Measurements from ENCODE around the gene ELF3. TPM values are rescaled to one million over a fixed set of nuclear protein-coding genes. Genes with fewer than 3 reads are reported as not detected.

ELF3 gene
- total and polyA plus RNA-seq, 2 of the 13 experiments (the other 11 are each of a cell fraction or from before 2014, with no cell fraction given) = 11.5 to 55.1 TPM

DNA sequence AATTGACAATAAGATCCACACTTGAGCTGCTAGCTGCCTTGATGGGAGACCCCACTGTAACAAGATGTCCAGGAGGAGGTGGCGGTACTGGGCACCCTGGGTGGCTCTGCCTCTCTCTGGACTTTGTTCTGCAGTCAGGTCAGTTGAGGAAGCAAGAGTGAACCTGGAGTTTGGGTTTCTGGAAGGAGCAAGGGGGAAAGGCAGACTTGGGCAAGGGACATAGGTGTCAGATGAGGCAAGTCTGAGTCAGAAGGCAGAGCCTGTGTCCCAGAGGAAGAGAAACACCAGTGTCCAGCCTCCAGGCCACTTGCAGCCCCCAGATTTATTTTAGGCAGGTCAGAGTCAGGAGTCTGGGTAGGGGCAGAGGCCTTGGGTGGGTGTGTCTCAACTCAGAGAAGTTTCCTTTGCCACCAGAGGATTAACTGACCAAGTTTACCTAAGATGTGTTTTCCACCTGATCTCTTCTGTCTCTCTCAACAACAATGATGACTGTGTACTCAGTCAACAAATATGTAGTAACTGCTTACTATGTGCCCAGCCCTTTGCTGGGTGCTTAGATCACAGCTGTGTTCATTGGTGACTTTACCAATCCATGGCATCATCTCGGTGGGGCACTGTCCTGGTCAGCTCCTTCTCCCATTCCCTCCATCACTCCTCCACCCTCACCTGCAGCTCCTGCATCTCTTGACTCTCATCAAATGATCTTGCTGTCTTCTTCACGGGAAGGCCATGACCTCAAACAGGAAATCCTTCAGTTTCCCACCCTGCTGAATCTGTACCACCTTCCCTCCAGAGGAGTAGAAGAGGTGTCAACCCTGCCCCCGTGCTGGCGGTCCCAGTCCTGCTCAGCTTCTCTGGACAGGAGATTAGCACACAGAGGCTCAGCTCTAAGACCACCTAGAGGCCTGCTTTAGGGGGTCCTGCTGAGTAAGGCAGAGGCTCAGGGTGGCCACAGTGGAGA lies 36.6 kb downstream of the ELF3 start (continued):
- TF ChIP-seq ZBTB8A (CRISPR knock-in tag; IDR thresholded peaks at IDR 0.05; ENCODE audit: borderline replicate concordance, low read depth) (no peak), NFE2L1 (CRISPR knock-in tag; IDR thresholded peaks at IDR 0.05; ENCODE audit: borderline replicate concordance) (no peak), CREB1 (IDR thresholded peaks at IDR 0.05) (0 out of 2 replicates have a peak, but pooled peaks have one; percentile 5), CREB1 (CRISPR knock-in tag; IDR thresholded peaks at IDR 0.05) (no peak), CBFB (CRISPR knock-in tag; IDR thresholded peaks at IDR 0.05) (no peak), ZNF530 (CRISPR knock-in tag; IDR thresholded peaks at IDR 0.05; ENCODE audit: low read depth) (no peak), ZNF550 (CRISPR knock-in tag; IDR thresholded peaks at IDR 0.05; ENCODE audit: borderline replicate concordance) (no peak), ZNF629 (CRISPR knock-in tag; conservative IDR thresholded peaks at IDR 0.05) (peak; percentile 57), THAP11 (CRISPR knock-in tag; IDR thresholded peaks at IDR 0.05) (peak; percentile 35; the same call in 1 of the 2 replicates), MBD4 (IDR thresholded peaks at IDR 0.05; ENCODE audit: borderline replicate concordance, low read length) (no peak), ZFP62 (CRISPR knock-in tag; IDR thresholded peaks at IDR 0.05) (no peak), ARNT (IDR thresholded peaks at IDR 0.05) (no peak), AGO2 (optimal IDR thresholded peaks at IDR 0.05; ENCODE audit: low read depth, low read length) (no peak), ZNF850 (CRISPR knock-in tag; conservative IDR thresholded peaks at IDR 0.05) (no peak), ZNF563 (CRISPR knock-in tag; IDR thresholded peaks at IDR 0.05) (no peak), ZNF816 (CRISPR knock-in tag; IDR thresholded peaks at IDR 0.05; ENCODE audit: borderline replicate concordance) (no peak), PAWR (CRISPR knock-in tag; IDR thresholded peaks at IDR 0.05; ENCODE audit: borderline replicate concordance) (no peak), TRIM24 (CRISPR knock-in tag; IDR thresholded peaks at IDR 0.05) (no peak), ZNF263 (CRISPR knock-in tag; IDR thresholded peaks at IDR 0.05) (no peak)
- TF ChIP-seq, protein P1, sequence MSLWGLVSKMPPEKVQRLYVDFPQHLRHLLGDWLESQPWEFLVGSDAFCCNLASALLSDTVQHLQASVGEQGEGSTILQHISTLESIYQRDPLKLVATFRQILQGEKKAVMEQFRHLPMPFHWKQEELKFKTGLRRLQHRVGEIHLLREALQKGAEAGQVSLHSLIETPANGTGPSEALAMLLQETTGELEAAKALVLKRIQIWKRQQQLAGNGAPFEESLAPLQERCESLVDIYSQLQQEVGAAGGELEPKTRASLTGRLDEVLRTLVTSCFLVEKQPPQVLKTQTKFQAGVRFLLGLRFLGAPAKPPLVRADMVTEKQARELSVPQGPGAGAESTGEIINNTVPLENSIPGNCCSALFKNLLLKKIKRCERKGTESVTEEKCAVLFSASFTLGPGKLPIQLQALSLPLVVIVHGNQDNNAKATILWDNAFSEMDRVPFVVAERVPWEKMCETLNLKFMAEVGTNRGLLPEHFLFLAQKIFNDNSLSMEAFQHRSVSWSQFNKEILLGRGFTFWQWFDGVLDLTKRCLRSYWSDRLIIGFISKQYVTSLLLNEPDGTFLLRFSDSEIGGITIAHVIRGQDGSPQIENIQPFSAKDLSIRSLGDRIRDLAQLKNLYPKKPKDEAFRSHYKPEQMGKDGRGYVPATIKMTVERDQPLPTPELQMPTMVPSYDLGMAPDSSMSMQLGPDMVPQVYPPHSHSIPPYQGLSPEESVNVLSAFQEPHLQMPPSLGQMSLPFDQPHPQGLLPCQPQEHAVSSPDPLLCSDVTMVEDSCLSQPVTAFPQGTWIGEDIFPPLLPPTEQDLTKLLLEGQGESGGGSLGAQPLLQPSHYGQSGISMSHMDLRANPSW (CRISPR knock-in tag; IDR thresholded peaks at IDR 0.05; ENCODE audit: borderline replicate concordance) = no peak
- TF ChIP-seq, protein P2, sequence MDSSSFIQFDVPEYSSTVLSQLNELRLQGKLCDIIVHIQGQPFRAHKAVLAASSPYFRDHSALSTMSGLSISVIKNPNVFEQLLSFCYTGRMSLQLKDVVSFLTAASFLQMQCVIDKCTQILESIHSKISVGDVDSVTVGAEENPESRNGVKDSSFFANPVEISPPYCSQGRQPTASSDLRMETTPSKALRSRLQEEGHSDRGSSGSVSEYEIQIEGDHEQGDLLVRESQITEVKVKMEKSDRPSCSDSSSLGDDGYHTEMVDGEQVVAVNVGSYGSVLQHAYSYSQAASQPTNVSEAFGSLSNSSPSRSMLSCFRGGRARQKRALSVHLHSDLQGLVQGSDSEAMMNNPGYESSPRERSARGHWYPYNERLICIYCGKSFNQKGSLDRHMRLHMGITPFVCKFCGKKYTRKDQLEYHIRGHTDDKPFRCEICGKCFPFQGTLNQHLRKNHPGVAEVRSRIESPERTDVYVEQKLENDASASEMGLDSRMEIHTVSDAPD (CRISPR knock-in tag; IDR thresholded peaks at IDR 0.05) = peak; percentile 39; the same call in 1 of the 2 replicates
- TF ChIP-seq, protein P3, sequence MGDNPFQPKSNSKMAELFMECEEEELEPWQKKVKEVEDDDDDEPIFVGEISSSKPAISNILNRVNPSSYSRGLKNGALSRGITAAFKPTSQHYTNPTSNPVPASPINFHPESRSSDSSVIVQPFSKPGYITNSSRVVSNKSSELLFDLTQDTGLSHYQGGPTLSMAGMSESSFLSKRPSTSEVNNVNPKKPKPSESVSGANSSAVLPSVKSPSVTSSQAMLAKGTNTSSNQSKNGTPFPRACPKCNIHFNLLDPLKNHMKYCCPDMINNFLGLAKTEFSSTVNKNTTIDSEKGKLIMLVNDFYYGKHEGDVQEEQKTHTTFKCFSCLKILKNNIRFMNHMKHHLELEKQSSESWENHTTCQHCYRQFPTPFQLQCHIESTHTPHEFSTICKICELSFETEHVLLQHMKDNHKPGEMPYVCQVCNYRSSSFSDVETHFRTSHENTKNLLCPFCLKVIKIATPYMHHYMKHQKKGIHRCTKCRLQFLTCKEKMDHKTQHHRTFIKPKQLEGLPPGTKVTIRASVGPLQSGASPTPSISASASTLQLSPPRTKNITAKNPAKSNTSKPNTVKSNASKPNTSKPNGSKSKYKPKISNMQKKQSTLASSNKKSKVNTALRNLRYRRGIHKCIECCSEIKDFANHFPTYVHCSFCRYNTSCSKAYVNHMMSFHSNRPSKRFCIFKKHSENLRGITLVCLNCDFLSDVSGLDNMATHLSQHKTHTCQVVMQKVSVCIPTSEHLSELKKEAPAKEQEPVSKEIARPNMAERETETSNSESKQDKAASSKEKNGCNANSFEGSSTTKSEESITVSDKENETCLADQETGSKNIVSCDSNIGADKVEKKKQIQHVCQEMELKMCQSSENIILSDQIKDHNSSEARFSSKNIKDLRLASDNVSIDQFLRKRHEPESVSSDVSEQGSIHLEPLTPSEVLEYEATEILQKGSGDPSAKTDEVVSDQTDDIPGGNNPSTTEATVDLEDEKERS (CRISPR knock-in tag; IDR thresholded peaks at IDR 0.05) = no peak
